NCI-H1417 (cell line): ENCODE results near the gene TNIP1.

Experiments
- DNase-seq, 3 experiments: peaks; one replicate each; lab custom pipeline; 2025; lab: John Stamatoyannopoulos, UW

TNIP1 gene

DNA sequence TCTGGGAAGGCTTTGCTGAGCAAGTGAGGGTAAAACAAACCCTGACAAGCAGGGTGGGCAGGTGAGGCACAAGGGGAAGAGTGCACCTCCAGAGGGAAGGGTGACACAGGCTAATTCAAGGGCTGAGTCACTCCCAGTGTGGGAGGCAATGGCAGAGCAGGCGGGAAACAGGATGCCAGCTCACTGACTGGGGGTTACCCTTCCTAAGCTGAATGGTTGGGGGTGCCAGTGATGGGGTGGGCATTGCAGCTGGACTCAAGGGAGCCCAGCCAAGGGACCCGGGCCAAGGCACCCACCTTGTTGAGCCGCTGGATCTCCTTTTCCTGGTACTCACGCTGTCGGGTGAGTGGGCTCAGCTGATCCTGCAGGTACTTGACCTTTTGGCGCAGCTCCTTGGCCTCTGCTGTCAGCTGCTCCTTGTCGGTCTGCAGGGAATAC, 42.0 kb downstream of the TNIP1 start:
- DNase-seq: no peak

DNA sequence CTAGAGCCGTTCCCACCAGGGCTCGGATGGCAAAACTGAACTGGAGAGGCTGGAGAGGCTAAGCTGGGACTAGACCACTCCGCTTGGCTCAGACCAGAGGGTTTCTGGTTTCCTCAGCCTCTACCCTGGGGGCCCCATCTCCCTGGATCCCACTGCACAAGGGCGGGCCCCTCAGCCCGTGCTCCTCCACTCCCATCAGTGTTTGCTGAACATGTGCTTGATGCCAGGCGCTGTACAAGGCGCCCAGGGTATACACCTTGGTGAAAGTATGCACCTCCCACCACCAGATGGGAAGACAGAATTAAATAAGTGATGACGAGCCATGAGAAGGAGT, 42.5 kb downstream of the TNIP1 start:
- DNase-seq: no peak

- no peak for DNase-seq
Measured at GRCh38 chr5:151037561-151038411, 43.0 kb downstream of the TNIP1 start.

DNA sequence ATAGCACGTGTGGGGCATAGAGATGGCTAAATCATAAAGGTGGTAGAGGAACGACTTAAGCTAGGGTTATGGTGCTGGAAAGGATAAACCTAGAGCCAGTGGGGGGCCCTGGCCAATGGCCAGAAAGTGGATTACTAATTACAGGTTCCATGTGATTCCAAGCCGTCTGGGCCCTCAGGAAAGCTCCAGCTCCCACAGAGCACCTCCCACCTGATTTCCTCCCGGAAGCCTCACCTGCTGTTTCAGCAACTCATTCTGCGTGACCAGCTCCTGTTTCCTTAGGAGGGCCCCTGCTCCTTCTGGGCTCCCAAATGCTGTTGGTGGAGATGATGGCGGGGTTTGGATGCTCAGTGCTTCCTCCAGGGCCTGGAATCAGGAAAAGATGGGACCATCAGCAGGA, 44.3 kb downstream of the TNIP1 start:
- DNase-seq: peak in 2 of 3 experiments; percentile 84 to 93

DNA sequence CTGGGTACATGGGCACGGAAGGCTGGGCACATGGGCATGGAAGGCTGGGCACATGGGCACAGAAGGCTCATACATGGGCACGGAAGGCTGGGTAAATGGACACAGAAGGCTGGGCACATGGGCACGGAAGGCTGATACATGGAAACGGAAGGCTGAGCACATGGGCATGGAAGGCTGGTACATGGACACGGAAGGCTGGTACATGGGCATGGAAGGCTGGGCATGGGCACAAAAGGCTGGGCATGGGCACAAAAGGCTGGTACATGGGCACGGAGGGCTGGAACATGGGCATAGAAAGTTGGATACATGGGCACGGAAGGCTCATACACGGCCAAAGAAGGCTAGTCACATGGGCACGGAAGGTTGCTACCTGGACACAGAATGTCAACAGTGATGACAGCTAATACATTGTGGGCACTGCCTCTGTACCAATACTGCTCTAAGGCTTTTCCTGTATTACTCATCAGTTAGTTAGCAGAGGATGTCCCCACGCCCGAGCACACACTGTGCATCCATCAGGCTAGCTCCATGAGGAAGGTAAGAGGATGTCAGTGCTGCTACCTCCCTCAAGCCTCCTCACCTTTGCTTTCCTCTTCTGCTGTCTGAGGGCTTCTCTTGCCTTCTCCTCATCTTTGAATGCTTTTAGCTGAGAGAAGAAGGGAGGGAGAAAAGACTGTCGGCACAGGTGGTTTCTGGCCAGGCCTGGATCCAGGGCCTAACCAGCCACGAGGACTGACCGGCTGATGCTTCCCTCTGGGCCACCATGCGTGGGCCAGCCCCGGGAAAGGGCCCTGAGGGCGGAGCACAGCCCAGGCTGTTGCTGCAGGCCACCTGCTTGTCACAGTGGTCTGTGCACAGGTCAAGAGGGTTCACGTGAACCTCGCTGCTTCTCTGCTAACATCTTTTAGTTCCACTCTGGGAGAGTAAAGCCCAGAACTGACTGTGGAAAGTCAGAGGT, 46.1 kb downstream of the TNIP1 start:
- no peak for DNase-seq

DNA sequence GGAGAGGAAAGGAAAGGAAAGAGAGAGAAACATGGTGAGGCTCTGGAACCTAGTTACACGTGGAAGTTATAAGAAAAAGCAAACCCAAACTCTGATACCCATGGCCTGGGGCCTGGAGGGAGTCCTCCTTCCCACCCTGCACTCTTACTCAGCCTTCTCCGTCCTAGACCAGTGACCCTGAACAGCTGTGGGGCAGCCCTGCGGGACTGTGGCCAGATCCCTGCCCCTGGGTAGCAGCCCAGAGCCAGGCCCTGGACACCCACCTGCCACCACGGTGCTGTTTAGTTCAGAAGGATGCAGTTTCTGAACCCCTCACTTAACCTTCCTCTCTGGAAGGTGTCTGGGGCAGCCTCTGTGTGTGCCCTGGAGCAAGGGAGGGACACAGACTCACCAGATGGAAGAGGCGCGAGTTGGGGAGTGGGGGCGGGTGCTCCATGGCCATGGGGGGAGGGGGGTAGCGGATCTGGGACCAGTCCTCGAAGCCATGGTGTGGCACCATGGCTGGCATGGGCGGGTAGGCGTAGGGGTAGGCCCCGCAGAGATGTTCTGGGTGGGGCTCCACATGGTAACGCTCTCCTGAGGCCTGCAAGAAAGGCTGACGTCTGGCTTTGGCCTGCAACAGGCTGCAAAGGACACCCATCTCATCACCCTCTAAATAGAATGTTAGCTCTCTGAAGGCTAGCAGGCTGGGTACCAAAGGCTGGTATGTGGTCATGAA, 47.5 kb downstream of the TNIP1 start:
- no peak for DNase-seq

GRCh38 chr5:151031554-151031953, 49.3 kb downstream of the TNIP1 start:
- no peak for DNase-seq

- DNase-seq: no peak
Measured at GRCh38 chr5:151030379-151030778, 50.5 kb downstream of the TNIP1 start.

DNA sequence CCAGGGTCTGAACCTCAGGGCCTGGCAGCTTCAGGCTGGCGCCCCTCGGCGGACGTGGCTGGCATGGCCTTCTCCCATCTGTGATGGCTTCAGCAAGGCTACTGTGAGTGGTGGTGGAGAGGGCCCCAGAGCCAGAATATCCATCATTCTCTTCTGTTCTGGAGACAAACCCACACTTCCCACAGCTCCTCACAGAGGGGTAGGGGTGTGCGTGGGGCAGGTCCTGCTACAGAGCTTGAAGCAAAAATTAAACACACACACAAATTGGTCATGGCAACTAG, 50.8 kb downstream of the TNIP1 start:
- DNase-seq: no peak

GRCh38 chr5:151029179-151030055, 51.4 kb downstream of the TNIP1 start:
- DNase-seq: no peak

- no peak for DNase-seq
Measured at GRCh38 chr5:151028717-151029116, 52.1 kb downstream of the TNIP1 start.

- DNase-seq: no peak
Measured at GRCh38 chr5:151027961-151028479, 52.8 kb downstream of the TNIP1 start.

- DNase-seq: no peak
Measured at GRCh38 chr5:151026679-151027078, 54.2 kb downstream of the TNIP1 start.

- no peak for DNase-seq
Measured at GRCh38 chr5:151026088-151026487, 54.7 kb downstream of the TNIP1 start.

- no peak for DNase-seq
Measured at GRCh38 chr5:151025250-151025606, 55.6 kb downstream of the TNIP1 start.

DNA sequence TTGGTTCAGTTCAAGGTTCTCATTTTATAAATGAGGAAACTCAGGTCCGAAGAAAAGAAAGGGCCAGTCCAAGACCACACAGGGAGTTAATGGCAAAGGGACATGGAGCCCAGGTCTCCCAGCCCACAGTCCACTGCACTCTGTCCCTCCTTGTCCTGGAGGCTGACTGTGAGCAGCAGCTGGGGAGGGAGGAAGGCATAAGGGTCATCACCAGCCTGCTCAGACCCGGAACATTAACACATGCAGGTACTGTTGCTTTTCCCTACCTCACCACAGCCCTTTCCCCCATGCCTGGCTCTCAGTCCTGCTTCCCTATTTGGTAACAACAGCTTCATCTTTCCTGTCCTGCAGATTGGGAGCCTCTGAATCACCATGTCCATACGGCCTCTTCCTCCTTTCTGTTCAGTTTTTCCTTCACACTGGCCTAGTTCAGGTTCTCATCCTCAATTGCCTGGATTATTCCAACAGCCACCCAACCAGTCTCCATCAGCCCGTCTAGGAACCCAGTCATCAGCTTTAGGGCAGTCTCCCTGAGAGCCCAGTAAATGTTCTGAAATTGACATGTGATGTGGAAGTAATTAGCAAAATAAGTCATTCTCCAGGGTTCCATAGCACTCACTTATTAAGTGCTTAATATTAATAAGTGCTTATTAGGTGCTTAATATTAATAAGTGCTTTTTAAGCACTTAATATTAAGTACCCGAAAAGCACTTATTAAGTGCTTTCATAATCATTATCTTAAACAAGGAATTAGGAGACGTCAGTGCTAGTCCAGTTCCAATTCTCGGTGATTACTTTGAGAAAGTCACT, 56.2 kb downstream of the TNIP1 start:
- no peak for DNase-seq

DNA sequence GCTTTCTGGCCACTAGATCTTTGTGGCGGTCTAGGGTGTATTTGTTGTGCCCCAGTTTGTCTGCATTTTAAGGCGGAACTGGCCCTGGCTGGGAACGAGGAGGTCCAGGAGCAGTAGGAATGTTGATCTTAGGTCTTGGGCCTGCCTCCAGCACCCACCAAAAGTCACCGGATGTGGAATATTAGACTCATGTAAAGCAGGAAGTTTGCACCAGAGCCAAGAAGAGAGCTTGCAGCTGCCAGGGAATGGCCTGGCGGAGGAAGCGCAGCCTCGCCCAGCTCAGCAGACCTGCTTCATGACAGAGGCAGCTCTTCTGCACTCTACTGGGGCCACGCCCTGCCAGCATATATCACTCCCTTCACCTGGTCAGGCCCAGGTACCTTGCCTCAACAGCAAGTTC, 57.2 kb downstream of the TNIP1 start:
- no peak for DNase-seq

GRCh38 chr5:151023047-151023615, 57.7 kb downstream of the TNIP1 start:
- DNase-seq: no peak

- DNase-seq: no peak
Measured at GRCh38 chr5:151022511-151023018, 58.3 kb downstream of the TNIP1 start.

GRCh38 chr5:151021746-151022145, 59.1 kb downstream of the TNIP1 start:
- no peak for DNase-seq
